SIG-M5 treated with dmso at 0.1 percent for 504 hours (cell line): ENCODE measurements around the gene DIPK2B.
A peak's percentile ranks its signal among the peaks of the same experiment; 100 is the strongest.

Source experiments
- DNase-seq: peaks from one replicate; lab custom pipeline; 2025; ENCODE audit not compliant: unreplicated experiment; lab: John Stamatoyannopoulos, UW

Gene DIPK2B

GRCh38 chrX:45200741-45201234 is at the start of gene DIPK2B:
DIPK2B (minus strand) TSS chrX:45200876; CDS start chrX:45200826, 50 bp downstream.
- no peak for DNase-seq

GRCh38 chrX:45240301-45240700 is 39.6 kb upstream of the DIPK2B start:
- DNase-seq = no peak

- no peak for DNase-seq
Measured at GRCh38 chrX:45238489-45238888, 37.8 kb upstream of the DIPK2B start.

- DNase-seq = no peak
Measured at GRCh38 chrX:45233531-45233930, 32.9 kb upstream of the DIPK2B start.

GRCh38 chrX:45232139-45232538 is 31.5 kb upstream of the DIPK2B start:
- no peak for DNase-seq

GRCh38 chrX:45230410-45230809 is 29.7 kb upstream of the DIPK2B start:
- DNase-seq = peak; percentile 52

- DNase-seq = no peak
Measured at GRCh38 chrX:45229348-45229747, 28.7 kb upstream of the DIPK2B start.

GRCh38 chrX:45228126-45228525 is 27.4 kb upstream of the DIPK2B start:
- DNase-seq = no peak

GRCh38 chrX:45208121-45208856 is 7.6 kb upstream of the DIPK2B start:
- no peak for DNase-seq

- no peak for DNase-seq
Measured at GRCh38 chrX:45202171-45202570, 1.5 kb upstream of the DIPK2B start.

- no peak for DNase-seq
Measured at GRCh38 chrX:45198706-45199105, 2.0 kb downstream of the DIPK2B start.

- DNase-seq = no peak
Measured at GRCh38 chrX:45198301-45198700, 2.4 kb downstream of the DIPK2B start.

- DNase-seq = no peak
Measured at GRCh38 chrX:45196701-45197100, 4.0 kb downstream of the DIPK2B start.

- DNase-seq = no peak
Measured at GRCh38 chrX:45191820-45192409, 8.8 kb downstream of the DIPK2B start.

- peak; percentile 61 for DNase-seq
Measured at GRCh38 chrX:45191383-45191782, 9.3 kb downstream of the DIPK2B start.

GRCh38 chrX:45187731-45188130 is 12.9 kb downstream of the DIPK2B start:
- DNase-seq = no peak

GRCh38 chrX:45186643-45187026 is 14.0 kb downstream of the DIPK2B start:
- DNase-seq = no peak

- no peak for DNase-seq
Measured at GRCh38 chrX:45184211-45184610, 16.5 kb downstream of the DIPK2B start.

GRCh38 chrX:45172890-45173289 is 27.8 kb downstream of the DIPK2B start:
- peak; percentile 24 for DNase-seq

GRCh38 chrX:45166781-45167180 is 33.9 kb downstream of the DIPK2B start:
- DNase-seq = no peak

- no peak for DNase-seq
Measured at GRCh38 chrX:45165726-45166125, 35.0 kb downstream of the DIPK2B start.

- DNase-seq = no peak
Measured at GRCh38 chrX:45164995-45165394, 35.7 kb downstream of the DIPK2B start.
